ENCODE results near the gene STARD8. TPM values are rescaled to one million over a fixed set of nuclear protein-coding genes. Genes with fewer than 3 reads are reported as not detected.
A peak's percentile ranks its signal among the peaks of the same experiment; 100 is the strongest.

STARD8 gene
- total RNA-seq, 1 experiment from 2014 or later: 4.3 TPM

GRCh38 chrX:68699960-68700746 is 52.7 kb downstream of the STARD8 start:
- in situ Hi-C loops (cut with HindIII; ENCODE audit: low pct_unique_long_range_greater_than_20kb, low sequenced_read_pairs): no loop called here
- no peak for DNase-seq (ENCODE audit: low read depth)

- no peak for DNase-seq (ENCODE audit: low read depth)
- in situ Hi-C loops (cut with HindIII; ENCODE audit: low pct_unique_long_range_greater_than_20kb, low sequenced_read_pairs): no loop called here
These were observed 55.9 kb downstream of the STARD8 start for GRCh38 chrX:68703369-68703768.

- no peak for DNase-seq (ENCODE audit: low read depth)
- in situ Hi-C loops (cut with HindIII; ENCODE audit: low pct_unique_long_range_greater_than_20kb, low sequenced_read_pairs): no loop called here
These were observed 56.4 kb downstream of the STARD8 start for GRCh38 chrX:68703846-68704245.

DNA sequence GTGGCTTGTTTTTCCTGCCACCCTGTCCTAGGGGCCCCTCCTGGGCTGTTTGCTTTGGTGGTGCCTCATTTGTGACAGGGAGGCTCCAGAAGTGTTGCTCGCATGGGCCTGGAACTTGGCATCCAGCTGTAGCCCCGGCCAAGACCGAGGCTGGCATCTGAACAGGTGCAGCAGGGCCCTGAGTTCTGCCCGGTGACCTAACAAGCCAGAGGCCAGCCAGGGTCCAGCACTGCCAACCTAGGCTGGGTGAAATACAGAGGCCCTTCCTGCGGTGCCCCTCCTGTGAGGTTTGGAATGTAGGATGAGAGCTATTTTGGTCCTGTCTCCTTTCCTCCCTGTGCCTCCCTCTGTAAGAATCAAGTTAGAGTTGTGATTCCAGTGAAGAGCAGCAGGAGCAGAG is 58.5 kb downstream of the STARD8 start:
- in situ Hi-C loops (cut with HindIII; ENCODE audit: low pct_unique_long_range_greater_than_20kb, low sequenced_read_pairs): no loop called here

DNA sequence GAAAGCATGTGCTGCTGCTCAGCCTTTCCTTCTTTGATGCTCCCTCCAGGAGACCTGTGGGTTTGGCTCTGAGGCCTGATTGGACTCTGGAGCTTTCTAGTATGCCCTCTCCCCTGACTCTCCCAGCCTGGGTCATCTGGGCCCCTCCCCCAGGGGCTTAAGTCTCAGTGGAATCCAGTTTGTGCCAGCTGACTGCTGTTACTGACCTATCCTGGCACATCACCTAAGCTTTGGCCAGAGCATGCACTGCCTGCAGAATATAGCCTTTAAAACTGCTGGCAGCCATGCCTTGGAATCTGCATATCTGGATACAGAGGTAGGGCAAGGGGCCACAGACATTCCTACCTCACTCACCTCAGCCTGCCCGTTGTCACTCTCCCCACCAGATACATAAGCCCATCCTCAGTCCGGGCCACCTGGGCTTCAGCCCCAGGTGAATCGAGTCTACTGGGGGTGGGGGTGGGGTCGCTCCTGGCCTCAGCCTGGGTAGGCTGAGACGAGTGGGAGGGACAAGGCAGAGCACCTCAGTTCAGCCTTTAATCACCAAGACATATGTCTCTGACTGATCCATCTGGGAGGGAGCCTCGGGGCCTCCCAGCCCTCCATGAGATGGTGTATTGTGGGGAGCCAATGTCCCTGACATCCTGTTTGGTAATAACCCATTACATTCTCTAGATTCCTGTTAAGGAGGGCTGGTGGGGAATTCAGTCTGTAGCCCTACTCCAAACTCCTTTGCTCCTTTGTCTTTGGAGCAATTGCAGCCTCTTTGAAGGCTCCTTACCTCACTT is 61.2 kb downstream of the STARD8 start:
- in situ Hi-C loops (cut with HindIII; ENCODE audit: low pct_unique_long_range_greater_than_20kb, low sequenced_read_pairs): no loop called here
- DNase-seq (ENCODE audit: low read depth): no peak

More for the DNA sequence above, 58.5 kb downstream of the STARD8 start:
- no peak for DNase-seq (ENCODE audit: low read depth)

DNA sequence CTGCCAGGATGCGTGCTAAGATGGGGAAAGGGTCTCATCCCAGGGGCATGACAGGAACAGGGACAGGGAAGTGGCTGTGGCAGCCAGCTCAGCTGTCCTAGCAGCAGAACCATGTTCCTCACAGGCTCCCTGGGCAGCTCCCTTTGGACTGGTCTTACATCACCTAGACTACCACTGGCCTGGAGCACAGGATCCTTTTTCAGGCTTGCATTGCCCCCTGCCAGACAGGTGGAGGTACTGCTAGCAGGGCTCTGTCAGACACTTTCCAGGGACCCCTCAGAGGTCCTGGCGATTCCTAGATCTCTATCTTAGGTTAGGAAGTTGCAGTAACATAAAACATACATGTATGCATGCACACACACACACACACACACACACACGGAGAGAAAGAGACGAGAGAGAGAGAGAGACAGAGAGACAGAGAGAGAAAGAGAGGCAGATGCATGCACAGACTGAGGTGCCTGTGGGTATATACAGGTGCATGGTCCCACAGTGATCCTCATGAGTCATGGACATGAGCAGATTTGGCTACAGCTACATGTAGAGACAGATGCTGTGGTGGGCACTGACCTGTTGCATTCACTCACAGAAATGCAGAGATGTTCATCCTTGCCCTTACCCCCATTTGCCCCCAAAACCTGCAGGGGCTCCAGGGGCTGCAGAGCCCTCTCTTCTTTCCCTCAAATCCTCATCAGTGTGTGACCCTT is 63.6 kb downstream of the STARD8 start:
- peak; percentile 12 for DNase-seq (ENCODE audit: low read depth)
- in situ Hi-C loops (cut with HindIII; ENCODE audit: low pct_unique_long_range_greater_than_20kb, low sequenced_read_pairs): no loop called here

GRCh38 chrX:68711845-68712244 is 64.4 kb downstream of the STARD8 start:
- in situ Hi-C loops (cut with HindIII; ENCODE audit: low pct_unique_long_range_greater_than_20kb, low sequenced_read_pairs): no loop called here

GRCh38 chrX:68714856-68715255 is 67.4 kb downstream of the STARD8 start:
- in situ Hi-C loops (cut with HindIII; ENCODE audit: low pct_unique_long_range_greater_than_20kb, low sequenced_read_pairs): no loop called here
- DNase-seq (ENCODE audit: low read depth): no peak

More at GRCh38 chrX:68711845-68712244, 64.4 kb downstream of the STARD8 start:
- DNase-seq (ENCODE audit: low read depth): no peak

DNA sequence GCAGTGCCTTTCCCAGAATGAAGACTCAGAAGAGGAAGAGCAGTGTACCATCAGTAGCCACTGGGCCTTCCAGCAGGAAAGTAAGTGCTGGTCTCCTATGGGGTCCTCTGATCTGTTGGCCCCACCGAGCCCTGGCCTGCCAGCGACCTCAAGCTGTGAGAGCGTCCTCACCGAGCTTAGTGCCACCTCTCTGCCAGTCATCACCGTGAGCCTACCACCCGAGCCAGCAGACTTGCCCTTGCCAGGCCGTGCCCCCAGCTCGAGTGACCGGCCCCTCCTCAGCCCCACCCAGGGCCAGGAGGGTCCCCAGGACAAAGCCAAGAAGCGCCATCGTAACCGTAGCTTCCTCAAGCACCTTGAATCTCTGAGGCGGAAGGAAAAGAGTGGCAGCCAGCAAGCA is 69.7 kb downstream of the STARD8 start:
- in situ Hi-C loops (cut with HindIII; ENCODE audit: low pct_unique_long_range_greater_than_20kb, low sequenced_read_pairs): no loop called here
- DNase-seq (ENCODE audit: low read depth): no peak

DNA sequence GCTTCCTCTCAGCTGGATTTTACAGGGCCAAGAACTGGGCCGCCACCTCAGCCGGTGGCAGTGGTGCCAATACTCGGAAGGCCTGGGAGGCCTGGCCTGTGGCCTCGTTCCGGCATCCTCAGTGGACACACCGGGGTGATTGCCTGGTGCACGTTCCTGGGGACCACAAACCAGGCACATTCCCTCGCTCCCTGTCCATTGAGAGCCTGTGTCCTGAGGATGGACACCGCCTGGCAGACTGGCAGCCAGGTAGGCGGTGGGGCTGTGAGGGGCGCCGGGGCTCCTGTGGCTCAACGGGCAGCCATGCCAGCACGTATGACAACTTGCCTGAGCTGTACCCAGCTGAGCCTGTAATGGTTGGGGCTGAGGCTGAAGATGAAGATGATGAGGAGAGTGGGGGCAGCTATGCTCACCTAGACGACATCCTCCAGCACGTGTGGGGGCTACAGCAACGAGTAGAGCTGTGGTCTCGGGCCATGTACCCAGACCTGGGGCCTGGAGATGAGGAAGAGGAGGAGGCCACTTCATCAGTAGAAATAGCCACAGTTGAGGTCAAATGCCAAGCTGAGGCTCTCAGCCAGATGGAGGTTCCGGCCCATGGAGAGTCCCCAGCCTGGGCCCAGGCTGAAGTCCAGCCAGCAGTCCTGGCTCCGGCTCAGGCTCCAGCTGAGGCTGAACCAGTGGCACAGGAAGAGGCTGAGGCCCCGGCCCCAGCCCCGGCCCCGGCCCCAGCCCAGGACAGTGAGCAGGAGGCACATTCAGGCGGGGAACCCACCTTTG is 70.4 kb downstream of the STARD8 start:
- DNase-seq (ENCODE audit: low read depth): no peak
- in situ Hi-C loops (cut with HindIII; ENCODE audit: low pct_unique_long_range_greater_than_20kb, low sequenced_read_pairs): no loop called here

DNA sequence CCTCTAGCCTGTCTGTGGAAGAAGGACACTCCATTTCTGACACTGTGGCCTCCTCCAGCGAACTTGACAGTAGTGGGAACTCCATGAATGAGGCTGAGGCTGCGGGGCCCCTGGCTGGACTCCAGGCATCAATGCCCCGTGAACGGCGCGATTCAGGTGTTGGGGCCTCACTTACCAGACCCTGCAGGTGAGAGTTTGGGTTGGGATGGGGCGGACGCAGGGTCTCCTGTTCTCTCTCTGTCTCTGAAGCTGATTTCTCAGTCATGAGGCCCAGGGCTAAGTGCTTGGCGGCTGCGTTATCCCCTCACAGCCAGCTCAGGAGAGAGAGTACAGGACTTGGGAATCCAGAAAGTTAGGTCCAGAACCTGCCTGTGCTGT is 71.0 kb downstream of the STARD8 start:
- no peak for DNase-seq (ENCODE audit: low read depth)
- in situ Hi-C loops (cut with HindIII; ENCODE audit: low pct_unique_long_range_greater_than_20kb, low sequenced_read_pairs): no loop called here

GRCh38 chrX:68719181-68719903 is 71.9 kb downstream of the STARD8 start:
- DNase-seq (ENCODE audit: low read depth): no peak
- in situ Hi-C loops (cut with HindIII; ENCODE audit: low pct_unique_long_range_greater_than_20kb, low sequenced_read_pairs): no loop called here

- in situ Hi-C loops (cut with HindIII; ENCODE audit: low pct_unique_long_range_greater_than_20kb, low sequenced_read_pairs): no loop called here
These were observed 72.6 kb downstream of the STARD8 start for GRCh38 chrX:68719904-68720614.

GRCh38 chrX:68720851-68721250 is 73.4 kb downstream of the STARD8 start:
- in situ Hi-C loops (cut with HindIII; ENCODE audit: low pct_unique_long_range_greater_than_20kb, low sequenced_read_pairs): no loop called here
- DNase-seq (ENCODE audit: low read depth): no peak

More at GRCh38 chrX:68719904-68720614, 72.6 kb downstream of the STARD8 start:
- no peak for DNase-seq (ENCODE audit: low read depth)

- in situ Hi-C loops (cut with HindIII; ENCODE audit: low pct_unique_long_range_greater_than_20kb, low sequenced_read_pairs): no loop called here
- DNase-seq (ENCODE audit: low read depth): no peak
These were observed 74.1 kb downstream of the STARD8 start for GRCh38 chrX:68721546-68721945.

GRCh38 chrX:68721991-68722860 is 74.8 kb downstream of the STARD8 start:
- no peak for DNase-seq (ENCODE audit: low read depth)
- in situ Hi-C loops (cut with HindIII; ENCODE audit: low pct_unique_long_range_greater_than_20kb, low sequenced_read_pairs): no loop called here

Data from Caki2 (cell line).